Effector memory CD4-positive, alpha-beta T cell (primary cell): ENCODE measurements around the gene L1TD1.
"Not testable (repeated sequence)": the region's sequence is repeated elsewhere in the genome, so short reads cannot be mapped to it uniquely, and the experiment has no call there.

ENCODE experiments used
- DNase-seq, 3 donors: peaks; one replicate each; pipeline ENCODE4 v3.0.0-alpha.2; 2020
- H3K27ac ChIP-seq: 2 replicates; pipeline ENCODE4 v1.7.0; 2013; ENCODE audit warnings: mild to moderate bottlenecking, low read length, moderate library complexity; ENCODE audit not compliant: insufficient read depth, poor library complexity, severe bottlenecking
- H3K27me3 ChIP-seq: replicated peaks from 2 replicates; pipeline ENCODE4 v1.7.0; 2013; ENCODE audit warnings: mild to moderate bottlenecking, low read length; ENCODE audit not compliant: insufficient read depth, control insufficient read depth, poor library complexity, severe bottlenecking
- H3K36me3 ChIP-seq: 2 replicates; pipeline ENCODE4 v1.7.0; 2013; ENCODE audit warnings: mild to moderate bottlenecking, low read length, moderate library complexity; ENCODE audit not compliant: control insufficient read depth, insufficient read depth
- H3K4me1 ChIP-seq: 2 replicates; pipeline ENCODE4 v1.7.0; 2013; ENCODE audit warnings: low read length, mild to moderate bottlenecking; ENCODE audit not compliant: control insufficient read depth, insufficient read depth, poor library complexity, severe bottlenecking
- H3K4me3 ChIP-seq: 2 replicates; pipeline ENCODE4 v1.7.0; 2013; ENCODE audit warnings: low read length, low read depth, mild to moderate bottlenecking; ENCODE audit not compliant: insufficient read depth, poor library complexity, severe bottlenecking
- H3K9me3 ChIP-seq: 2 replicates; pipeline ENCODE4 v1.7.0; 2013; ENCODE audit warnings: mild to moderate bottlenecking, low read length, moderate library complexity; ENCODE audit not compliant: control insufficient read depth
- total RNA-seq, 3 donors: gene quantifications; one replicate each; lab custom pipeline; 2026; lab: John Stamatoyannopoulos, UW

Gene L1TD1, protein sequence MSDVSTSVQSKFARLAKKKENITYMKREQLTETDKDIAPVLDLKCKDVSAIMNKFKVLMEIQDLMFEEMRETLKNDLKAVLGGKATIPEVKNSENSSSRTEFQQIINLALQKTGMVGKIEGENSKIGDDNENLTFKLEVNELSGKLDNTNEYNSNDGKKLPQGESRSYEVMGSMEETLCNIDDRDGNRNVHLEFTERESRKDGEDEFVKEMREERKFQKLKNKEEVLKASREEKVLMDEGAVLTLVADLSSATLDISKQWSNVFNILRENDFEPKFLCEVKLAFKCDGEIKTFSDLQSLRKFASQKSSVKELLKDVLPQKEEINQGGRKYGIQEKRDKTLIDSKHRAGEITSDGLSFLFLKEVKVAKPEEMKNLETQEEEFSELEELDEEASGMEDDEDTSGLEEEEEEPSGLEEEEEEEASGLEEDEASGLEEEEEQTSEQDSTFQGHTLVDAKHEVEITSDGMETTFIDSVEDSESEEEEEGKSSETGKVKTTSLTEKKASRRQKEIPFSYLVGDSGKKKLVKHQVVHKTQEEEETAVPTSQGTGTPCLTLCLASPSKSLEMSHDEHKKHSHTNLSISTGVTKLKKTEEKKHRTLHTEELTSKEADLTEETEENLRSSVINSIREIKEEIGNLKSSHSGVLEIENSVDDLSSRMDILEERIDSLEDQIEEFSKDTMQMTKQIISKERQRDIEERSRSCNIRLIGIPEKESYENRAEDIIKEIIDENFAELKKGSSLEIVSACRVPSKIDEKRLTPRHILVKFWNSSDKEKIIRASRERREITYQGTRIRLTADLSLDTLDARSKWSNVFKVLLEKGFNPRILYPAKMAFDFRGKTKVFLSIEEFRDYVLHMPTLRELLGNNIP
- total RNA-seq = 0 reads per million in 3 donors

- Histone ChIP-seq H3K4me1 (no peaks in the 10 kb centered on the region), H3K27ac (no peak within 1 kb of the TSS), H3K27me3 (no peaks in the 10 kb centered on the region), H3K4me3 (no peak within 1 kb of the TSS), H3K36me3 (no peaks in the 10 kb centered on the region), H3K9me3 (no peaks in the 10 kb centered on the region)
- no peak for DNase-seq
Observed at GRCh38 chr1:62194651-62195544, at the start of gene L1TD1. Gene L1TD1 (plus strand): TSS chr1:62194849. CDS start chr1:62206629, 11,780 bp downstream.

DNA sequence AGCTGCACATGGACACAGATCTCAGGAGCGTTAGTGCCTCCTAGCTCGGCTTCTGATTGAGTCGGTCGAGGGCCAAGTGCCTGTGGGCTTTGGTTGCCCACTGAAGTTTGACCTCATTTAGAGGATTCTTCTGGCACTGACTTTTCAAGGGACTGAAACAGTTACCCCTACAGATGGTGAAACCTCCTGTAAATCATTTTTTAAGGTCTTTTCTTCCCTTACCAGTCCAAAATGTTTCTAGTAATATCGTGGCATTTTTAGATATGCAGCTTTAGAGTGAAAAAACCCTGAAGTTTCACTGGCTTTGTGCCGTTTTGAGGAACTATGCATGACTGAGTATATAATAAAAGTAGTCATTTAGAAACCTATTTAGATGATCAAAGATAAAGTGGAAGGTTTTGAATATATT, 34.7 kb upstream of the L1TD1 start:
- Histone ChIP-seq H3K9me3 (no peaks in the 10 kb centered on the region), H3K27me3 (no peaks in the 10 kb centered on the region), H3K36me3 (no peaks in the 10 kb centered on the region), H3K27ac (no peak overlapping the region), H3K4me1 (no peaks in the 10 kb centered on the region), H3K4me3 (no peak overlapping the region)
- no peak for DNase-seq

GRCh38 chr1:62161711-62162110, 32.9 kb upstream of the L1TD1 start:
- DNase-seq = no peak
- H3K4me3 ChIP-seq = no peak overlapping the region
- no peaks in the 10 kb centered on the region for H3K4me1 ChIP-seq
- no peaks in the 10 kb centered on the region for H3K27me3 ChIP-seq
- H3K9me3 ChIP-seq = no peaks in the 10 kb centered on the region
- no peaks in the 10 kb centered on the region for H3K36me3 ChIP-seq
- H3K27ac ChIP-seq = no peak overlapping the region

DNA sequence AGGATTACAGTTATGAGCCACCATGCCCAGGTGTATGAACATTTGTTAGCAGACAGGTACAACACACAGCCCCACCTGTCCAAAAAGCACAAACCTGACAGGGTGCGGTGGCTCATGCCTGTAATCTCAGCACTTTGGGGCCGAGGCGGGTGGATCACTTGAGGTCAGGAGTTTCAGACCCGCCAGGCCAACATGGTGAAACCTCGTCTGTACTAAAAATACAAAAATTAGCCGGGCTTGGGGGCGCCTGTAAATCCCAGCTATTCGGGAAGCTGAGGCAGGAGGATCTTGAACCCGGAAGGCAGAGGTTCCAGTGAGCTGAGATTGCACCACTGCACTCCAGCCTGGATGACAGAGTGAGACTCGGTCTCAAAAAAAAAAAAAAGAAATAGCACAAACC, 24.3 kb upstream of the L1TD1 start:
- not testable (repeated sequence) for H3K27ac ChIP-seq, H3K36me3 ChIP-seq

GRCh38 chr1:62175568-62176179, 19.0 kb upstream of the L1TD1 start:
- Histone ChIP-seq H3K36me3 (no peaks in the 10 kb centered on the region), H3K27ac (no peak overlapping the region), H3K9me3 (no peaks in the 10 kb centered on the region), H3K4me3 (no peak overlapping the region), H3K4me1 (no peaks in the 10 kb centered on the region), H3K27me3 (no peaks in the 10 kb centered on the region)
- peak in 1 of 3 donors; percentile 18 for DNase-seq

More for the DNA sequence above, 24.3 kb upstream of the L1TD1 start:
- DNase-seq, H3K27me3 ChIP-seq, H3K4me1 ChIP-seq, H3K9me3 ChIP-seq, H3K4me3 ChIP-seq: not testable (repeated sequence)

DNA sequence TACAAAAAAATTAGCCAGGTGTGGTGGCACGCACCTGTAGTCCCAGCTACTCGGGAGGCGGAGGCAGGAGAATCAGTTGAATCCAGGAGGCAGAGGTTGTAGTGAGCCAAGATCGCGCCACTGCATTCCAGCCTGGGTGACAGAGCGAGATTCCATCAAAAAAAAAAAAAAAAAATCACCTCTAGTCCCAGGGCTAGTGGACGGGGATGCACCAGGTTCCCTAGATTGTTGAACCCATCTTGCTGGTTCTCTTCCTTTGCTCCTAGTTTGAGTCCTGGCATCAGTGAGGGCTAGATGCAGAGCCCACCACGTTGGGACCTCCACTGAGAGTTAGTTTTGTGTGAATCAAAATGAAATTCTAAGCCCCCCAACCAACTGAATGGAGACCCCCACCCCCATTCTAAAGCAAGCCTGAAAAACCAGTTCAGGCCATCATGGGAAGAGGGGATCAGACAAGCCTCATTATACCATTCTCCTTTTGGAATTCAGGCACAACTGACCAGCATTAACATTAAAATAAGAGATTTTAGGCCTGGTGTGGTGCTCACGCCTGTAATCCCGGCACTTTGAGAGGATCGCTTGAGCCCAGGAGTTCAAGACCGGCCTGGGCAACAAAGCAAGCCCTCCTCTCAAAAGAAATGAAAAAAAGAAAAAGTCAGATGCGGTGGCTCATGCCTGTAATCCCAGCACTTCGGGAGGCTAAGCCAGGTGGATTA, 17.9 kb upstream of the L1TD1 start:
- H3K4me3 ChIP-seq = no peak overlapping the region
- no peak for DNase-seq
- H3K27ac ChIP-seq = no peak overlapping the region
- H3K36me3 ChIP-seq = no peaks in the 10 kb centered on the region
- H3K9me3 ChIP-seq = no peaks in the 10 kb centered on the region
- H3K4me1 ChIP-seq = no peaks in the 10 kb centered on the region
- H3K27me3 ChIP-seq = no peaks in the 10 kb centered on the region

- no peak for DNase-seq
- H3K36me3 ChIP-seq = no peaks in the 10 kb centered on the region
- no peak overlapping the region for H3K27ac ChIP-seq
- no peaks in the 10 kb centered on the region for H3K9me3 ChIP-seq
- H3K27me3 ChIP-seq = no peaks in the 10 kb centered on the region
- H3K4me3 ChIP-seq = no peak overlapping the region
- no peaks in the 10 kb centered on the region for H3K4me1 ChIP-seq
Observed at GRCh38 chr1:62177621-62178020, 17.0 kb upstream of the L1TD1 start.

- H3K4me3 ChIP-seq = no peak overlapping the region
- no peaks in the 10 kb centered on the region for H3K4me1 ChIP-seq
Observed at GRCh38 chr1:62178372-62178771, 16.3 kb upstream of the L1TD1 start.

DNA sequence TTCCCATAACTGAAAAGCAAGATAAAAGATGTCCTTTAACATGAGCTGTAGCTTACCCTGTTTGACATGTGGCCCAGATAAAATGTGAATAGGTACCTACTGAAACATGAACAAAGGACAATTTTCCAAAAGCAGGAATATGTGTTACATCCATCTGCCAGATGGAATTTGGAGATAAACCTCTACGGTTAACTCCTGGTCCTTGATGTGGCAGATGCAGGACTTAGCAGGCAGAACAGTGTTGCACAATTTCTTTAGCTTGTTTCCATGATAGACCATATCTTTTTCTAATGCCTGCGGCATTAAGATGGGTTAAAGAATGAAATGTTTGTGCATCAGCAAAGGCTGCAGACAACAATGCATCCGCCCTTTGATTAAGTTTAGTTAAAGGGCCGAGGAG, 14.6 kb upstream of the L1TD1 start:
- not testable (repeated sequence) for H3K36me3 ChIP-seq, DNase-seq, H3K27me3 ChIP-seq, H3K9me3 ChIP-seq, H3K4me1 ChIP-seq, H3K4me3 ChIP-seq, H3K27ac ChIP-seq

More at GRCh38 chr1:62178372-62178771, 16.3 kb upstream of the L1TD1 start:
- H3K36me3 ChIP-seq = no peaks in the 10 kb centered on the region
- no peak overlapping the region for H3K27ac ChIP-seq
- no peaks in the 10 kb centered on the region for H3K9me3 ChIP-seq
- no peaks in the 10 kb centered on the region for H3K27me3 ChIP-seq
- no peak for DNase-seq
